SK-N-SH (cell line): ENCODE results near the gene C1orf52.

Experiments used
- ELF1 ChIP-seq: IDR thresholded peaks from 2 replicates; pipeline ENCODE4 v1.4.0; 2012
- TAF1 ChIP-seq: IDR thresholded peaks from 2 replicates; pipeline ENCODE4 v1.6.1; 2012; ENCODE audit warnings: low read depth, mild to moderate bottlenecking, low read length, moderate library complexity, borderline replicate concordance
- TEAD4 ChIP-seq: IDR thresholded peaks from 2 replicates; pipeline ENCODE4 v1.4.0; 2012; ENCODE audit warnings: mild to moderate bottlenecking, borderline replicate concordance; ENCODE audit not compliant: insufficient read depth
- TF ChIP-seq, protein P1 (sequence below): fragments of 200-600 bp; sonication (generic); IDR thresholded peaks from 2 replicates; pipeline ENCODE4 v1.6.1; 2017; ENCODE audit warnings: antibody characterized with exemption, mild to moderate bottlenecking, moderate library complexity

DNA sequence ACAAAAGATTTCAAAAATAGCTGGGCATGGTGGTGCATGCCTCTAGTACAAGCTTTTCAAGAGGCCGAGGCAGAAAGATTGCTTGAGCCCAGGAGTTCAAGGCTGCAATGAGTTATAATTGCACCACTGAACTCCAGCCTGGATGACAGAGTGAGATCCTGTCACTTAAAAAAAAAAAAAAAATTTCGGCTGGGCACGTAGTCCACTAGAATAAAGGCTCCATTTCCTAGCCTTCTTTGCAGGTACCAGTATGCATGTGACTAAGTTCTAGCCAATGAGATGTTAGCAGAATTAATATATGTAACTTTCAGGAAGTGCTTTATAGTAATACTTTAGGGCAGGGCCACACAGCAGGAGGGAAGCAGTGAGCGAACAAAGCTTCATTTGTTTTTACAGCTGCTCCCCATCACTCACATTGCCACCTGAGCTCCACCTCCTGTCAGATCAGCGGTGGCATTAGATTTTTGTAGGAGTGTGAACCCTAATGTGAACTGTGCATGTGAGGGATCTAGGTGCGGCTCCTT is 29.8 kb downstream of the C1orf52 start:
- TF ChIP-seq TAF1 (no peak), TEAD4 (no peak), ELF1 (no peak)
- TF ChIP-seq, protein P1, sequence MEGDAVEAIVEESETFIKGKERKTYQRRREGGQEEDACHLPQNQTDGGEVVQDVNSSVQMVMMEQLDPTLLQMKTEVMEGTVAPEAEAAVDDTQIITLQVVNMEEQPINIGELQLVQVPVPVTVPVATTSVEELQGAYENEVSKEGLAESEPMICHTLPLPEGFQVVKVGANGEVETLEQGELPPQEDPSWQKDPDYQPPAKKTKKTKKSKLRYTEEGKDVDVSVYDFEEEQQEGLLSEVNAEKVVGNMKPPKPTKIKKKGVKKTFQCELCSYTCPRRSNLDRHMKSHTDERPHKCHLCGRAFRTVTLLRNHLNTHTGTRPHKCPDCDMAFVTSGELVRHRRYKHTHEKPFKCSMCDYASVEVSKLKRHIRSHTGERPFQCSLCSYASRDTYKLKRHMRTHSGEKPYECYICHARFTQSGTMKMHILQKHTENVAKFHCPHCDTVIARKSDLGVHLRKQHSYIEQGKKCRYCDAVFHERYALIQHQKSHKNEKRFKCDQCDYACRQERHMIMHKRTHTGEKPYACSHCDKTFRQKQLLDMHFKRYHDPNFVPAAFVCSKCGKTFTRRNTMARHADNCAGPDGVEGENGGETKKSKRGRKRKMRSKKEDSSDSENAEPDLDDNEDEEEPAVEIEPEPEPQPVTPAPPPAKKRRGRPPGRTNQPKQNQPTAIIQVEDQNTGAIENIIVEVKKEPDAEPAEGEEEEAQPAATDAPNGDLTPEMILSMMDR = no peak
